CD14-positive monocyte (primary cell): ENCODE measurements around the gene ACMSD. TPM values are rescaled to one million over a fixed set of nuclear protein-coding genes. Genes with fewer than 3 reads are reported as not detected.

ENCODE experiments used
- DNase-seq, 3 donors: peaks; one replicate each; pipeline ENCODE4 v3.0.0-alpha.2; 2011 to 2022
- H2AFZ ChIP-seq: 2 replicates; pipeline ENCODE4 v1.6.0; 2012; ENCODE audit warnings: mild to moderate bottlenecking, low read depth, low read length, inconsistent platforms; ENCODE audit not compliant: insufficient read depth, poor library complexity, severe bottlenecking
- H3K27ac ChIP-seq, 2 donors: 1 replicate in 1 of 2; 2 replicates in 1 of 2; pipeline ENCODE4 v1.5.1; 2012 to 2013; ENCODE audit warnings: low read length in 2 of 2, control low read depth in 1 of 2, inconsistent platforms in 1 of 2, low read depth in 1 of 2, mild to moderate bottlenecking in 1 of 2
- H3K27me3 ChIP-seq, 2 donors: one replicate each; pipeline versions ENCODE4 v1.6.0 to v1.6.1; 2011 to 2013; ENCODE audit warnings: low read length in 2 of 2; ENCODE audit not compliant: control insufficient read depth in 2 of 2, insufficient read depth in 2 of 2
- H3K36me3 ChIP-seq, 2 donors: replicated peaks in 1 of 2; 1 replicate in 1 of 2; 2 replicates in 1 of 2; pipeline versions ENCODE4 v1.5.1 to v1.6.1; 2012 to 2013; ENCODE audit warnings: low read length in 2 of 2, control low read depth in 1 of 2, inconsistent platforms in 1 of 2, mild to moderate bottlenecking in 1 of 2; ENCODE audit not compliant: insufficient read depth in 2 of 2, control insufficient read depth in 1 of 2
- H3K4me1 ChIP-seq, 2 donors: 1 replicate in 1 of 2; 2 replicates in 1 of 2; pipeline versions ENCODE4 v1.5.1 to v1.6.1; 2012 to 2013; ENCODE audit warnings: low read length in 2 of 2, control low read depth in 1 of 2, inconsistent platforms in 1 of 2, mild to moderate bottlenecking in 1 of 2, moderate library complexity in 1 of 2; ENCODE audit not compliant: insufficient read depth in 2 of 2, control insufficient read depth in 1 of 2
- H3K4me2 ChIP-seq: replicated peaks from 2 replicates; pipeline ENCODE3; 2012; ENCODE audit warnings: low read length, moderate library complexity, mild to moderate bottlenecking; ENCODE audit not compliant: poor library complexity, severe bottlenecking; ENCODE audit errors: extremely low read depth
- H3K4me3 ChIP-seq, 3 experiments: fragments of 200-600 bp in 1 of 3; sonication (generic) in 1 of 3; replicated peaks in 1 of 3; 1 replicate in 2 of 3; 2 replicates in 1 of 3; pipeline ENCODE4 v1.5.1; 2011 to 2013; ENCODE audit warnings: low read length in 3 of 3, mild to moderate bottlenecking in 3 of 3, control low read depth in 2 of 3, low read depth in 2 of 3, inconsistent platforms in 1 of 3, moderate library complexity in 1 of 3
- H3K79me2 ChIP-seq: 2 replicates; pipeline ENCODE4 v1.6.0; 2012; ENCODE audit warnings: mild to moderate bottlenecking, control low read depth, inconsistent platforms, low read length, moderate library complexity; ENCODE audit not compliant: insufficient read depth
- H3K9ac ChIP-seq: 2 replicates; pipeline ENCODE4 v1.6.0; 2017; ENCODE audit warnings: low read length, mild to moderate bottlenecking; ENCODE audit not compliant: insufficient read depth, poor library complexity, severe bottlenecking
- H3K9me3 ChIP-seq, 2 donors: replicated peaks in 1 of 2; 1 replicate in 1 of 2; 2 replicates in 1 of 2; pipeline versions ENCODE4 v1.5.1 to v1.6.1; 2012 to 2013; ENCODE audit warnings: low read length in 2 of 2, control low read depth in 1 of 2; ENCODE audit not compliant: control insufficient read depth in 1 of 2, insufficient read depth in 1 of 2
- H4K20me1 ChIP-seq: 2 replicates; pipeline ENCODE4 v1.6.0; 2012; ENCODE audit warnings: mild to moderate bottlenecking, low read length, control low read depth, moderate library complexity; ENCODE audit not compliant: insufficient read depth
- H3K27ac Mint-ChIP-seq, 7 donors: one replicate each; pipeline ENCODE4 v1.8.0; 2020; ENCODE audit warnings: mild to moderate bottlenecking in 7 of 7, mixed read lengths in 7 of 7, moderate library complexity in 6 of 7, inconsistent platforms in 2 of 7
- H3K27me3 Mint-ChIP-seq, 3 donors: one replicate each; pipeline ENCODE4 v1.8.0; 2021 to 2022; ENCODE audit warnings: low read depth in 3 of 3, mild to moderate bottlenecking in 3 of 3, mixed read lengths in 3 of 3, moderate library complexity in 3 of 3, inconsistent platforms in 1 of 3
- H3K36me3 Mint-ChIP-seq, 2 donors: one replicate each; pipeline ENCODE4 v1.8.0; 2020; ENCODE audit warnings: mixed read lengths in 2 of 2, inconsistent platforms in 1 of 2, mild to moderate bottlenecking in 1 of 2
- H3K4me1 Mint-ChIP-seq: one replicate; pipeline ENCODE4 v1.8.0; 2020; ENCODE audit warnings: mild to moderate bottlenecking, mixed read lengths
- H3K4me3 Mint-ChIP-seq, 2 donors: one replicate each; pipeline ENCODE4 v1.8.0; 2020; ENCODE audit warnings: mild to moderate bottlenecking in 2 of 2, mixed read lengths in 2 of 2, moderate library complexity in 1 of 2
- H3K9me3 Mint-ChIP-seq, 7 donors: one replicate each; pipeline ENCODE4 v1.8.0; 2020 to 2022; ENCODE audit warnings: mixed read lengths in 7 of 7, mild to moderate bottlenecking in 6 of 7, moderate library complexity in 6 of 7, inconsistent platforms in 2 of 7
- CTCF ChIP-seq: fragments of 200-600 bp; IDR thresholded peaks from one replicate; pipeline ENCODE4 v1.8.0; 2022; ENCODE audit warnings: antibody characterized with exemption, mild to moderate bottlenecking
- WGBS: methylation state at CpG from one replicate; pipeline ENCODE4 v1.1.5; 2013; ENCODE audit warnings: missing lambda C conversion rate; ENCODE audit not compliant: insufficient coverage; 5-methylcytosine and 5-hydroxymethylcytosine counted together
- intact Hi-C, 2 donors: fragments of 100-400 bp; cut with micrococcal nuclease; formaldehyde crosslinking; loops; one replicate each; pipeline versions ENCODE4 v1.15.0 to v1.15.1; 2023
- polyA plus RNA-seq, 3 donors: library from polyadenylated mRNA; depleted of rRNA in 1 of 3; unstranded in 2 of 3; stranded (reverse) in 1 of 3; fragments of 300-500 nt in 2 of 3; fragments of >200 nt in 1 of 3; fragmentation: Illumina TruSeq in 2 of 3; gene quantifications; 1 replicate in 2 of 3; 2 replicates in 1 of 3; pipeline ENCODE4 v1.2.3, GENCODE V29; 2012 to 2021

The ACMSD gene
- polyA plus RNA-seq, 3 donors: not detected

DNA sequence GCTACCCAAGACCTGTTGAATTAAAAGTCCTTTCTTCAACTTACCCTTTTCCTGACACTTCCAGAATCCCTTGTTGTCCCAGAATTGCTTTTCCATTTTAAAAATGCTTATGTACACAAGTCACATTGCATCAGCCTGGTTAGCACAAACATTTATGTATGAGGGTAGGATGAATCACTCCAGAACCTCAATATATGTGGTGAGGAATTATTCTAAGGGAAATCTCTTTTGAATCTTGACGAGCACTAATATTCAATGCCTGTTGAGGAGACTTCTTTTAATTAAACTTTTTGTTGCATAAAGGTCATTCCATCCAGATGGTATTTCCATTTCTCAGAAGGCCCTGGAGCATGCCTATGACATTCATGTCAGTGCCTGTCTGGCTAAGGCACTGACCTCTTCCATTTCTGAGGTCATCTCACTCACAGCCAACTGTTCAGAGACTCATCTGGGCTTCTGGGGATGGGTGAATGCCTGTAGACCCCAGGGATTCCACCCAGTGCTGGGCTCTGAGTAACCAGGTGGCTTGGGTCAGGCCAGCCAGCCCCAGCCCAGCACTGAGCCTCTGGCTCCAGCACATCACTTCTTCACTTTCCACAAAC, 28.2 kb downstream of the ACMSD start:
- Histone ChIP-seq H3K9me3 (no peaks in the 10 kb centered on the region), H3K27ac (no peak overlapping the region), H3K4me2 (no peak overlapping the region), H3K27me3 (no peaks in the 10 kb centered on the region), H3K9ac (no peak overlapping the region), H2AFZ (no peak overlapping the region), H3K4me1 (no peaks in the 10 kb centered on the region), H3K36me3 (no peaks in the 10 kb centered on the region), H3K4me3 (no peak overlapping the region), H3K79me2 (no peaks in the 10 kb centered on the region), H4K20me1 (no peaks in the 10 kb centered on the region)
- TF ChIP-seq CTCF: no peak
- intact Hi-C loops: loop anchor here in 1 of 2 donors (10.0 kb wide), 1 partner anchor 282 kb away; no protein-coding TSS in a partner anchor
- Mint-ChIP-seq H3K27me3 (peaks cover 0 to 3% (median 0%) of the 10 kb centered on the region in 3 donors), H3K27ac (no peak overlapping the region), H3K4me1 (no peaks in the 10 kb centered on the region), H3K36me3 (no peaks in the 10 kb centered on the region), H3K4me3 (no peak overlapping the region), H3K9me3 (peaks cover 0 to 5% (median 0%) of the 10 kb centered on the region in 7 donors)
- WGBS: no CpG with 5 or more reads among the region's 1 CpG
- DNase-seq: no peak

GRCh38 chr2:134869946-134870736, 31.7 kb downstream of the ACMSD start:
- DNase-seq: no peak
- no peak overlapping the region for H3K9ac ChIP-seq
- no peak overlapping the region for H3K4me3 Mint-ChIP-seq
- no peak overlapping the region for H3K27ac Mint-ChIP-seq
- intact Hi-C loops: loop anchor here in 1 of 2 donors (10.0 kb wide), 1 partner anchor 285 kb away; no protein-coding TSS in a partner anchor
- H3K4me2 ChIP-seq: no peak overlapping the region
- H3K9me3 Mint-ChIP-seq: peaks cover 0 to 8% (median 0%) of the 10 kb centered on the region in 7 donors
- H3K4me1 ChIP-seq: no peaks in the 10 kb centered on the region
- H3K27me3 Mint-ChIP-seq: peaks cover 0 to 1% (median 0%) of the 10 kb centered on the region in 3 donors
- no peaks in the 10 kb centered on the region for H3K36me3 Mint-ChIP-seq
- H3K4me3 ChIP-seq: no peak overlapping the region
- 96% methylated on average over 7 of the region's 8 CpGs for WGBS
- no peaks in the 10 kb centered on the region for H3K27me3 ChIP-seq
- no peak overlapping the region for H2AFZ ChIP-seq
- H3K79me2 ChIP-seq: no peaks in the 10 kb centered on the region
- TF ChIP-seq CTCF: no peak
- H3K9me3 ChIP-seq: no peaks in the 10 kb centered on the region
- H4K20me1 ChIP-seq: no peaks in the 10 kb centered on the region
- H3K4me1 Mint-ChIP-seq: peaks cover 3% of the 10 kb centered on the region
- no peak overlapping the region for H3K27ac ChIP-seq
- H3K36me3 ChIP-seq: no peaks in the 10 kb centered on the region
